K562 treated with DMSO at 1 percent for 12 hours (cell line): ENCODE results near the gene KLHL15. TPM values are rescaled to one million over a fixed set of nuclear protein-coding genes. Genes with fewer than 3 reads are reported as not detected.

ENCODE experiments used
- total RNA-seq: library from RNA; unstranded; fragments of 300-600 nt; gene quantifications from 2 replicates; pipeline ENCODE4 v1.2.3, GENCODE V29; 2022; ENCODE audit not compliant: insufficient read depth

The KLHL15 gene, protein sequence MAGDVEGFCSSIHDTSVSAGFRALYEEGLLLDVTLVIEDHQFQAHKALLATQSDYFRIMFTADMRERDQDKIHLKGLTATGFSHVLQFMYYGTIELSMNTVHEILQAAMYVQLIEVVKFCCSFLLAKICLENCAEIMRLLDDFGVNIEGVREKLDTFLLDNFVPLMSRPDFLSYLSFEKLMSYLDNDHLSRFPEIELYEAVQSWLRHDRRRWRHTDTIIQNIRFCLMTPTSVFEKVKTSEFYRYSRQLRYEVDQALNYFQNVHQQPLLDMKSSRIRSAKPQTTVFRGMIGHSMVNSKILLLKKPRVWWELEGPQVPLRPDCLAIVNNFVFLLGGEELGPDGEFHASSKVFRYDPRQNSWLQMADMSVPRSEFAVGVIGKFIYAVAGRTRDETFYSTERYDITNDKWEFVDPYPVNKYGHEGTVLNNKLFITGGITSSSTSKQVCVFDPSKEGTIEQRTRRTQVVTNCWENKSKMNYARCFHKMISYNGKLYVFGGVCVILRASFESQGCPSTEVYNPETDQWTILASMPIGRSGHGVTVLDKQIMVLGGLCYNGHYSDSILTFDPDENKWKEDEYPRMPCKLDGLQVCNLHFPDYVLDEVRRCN
- total RNA-seq, result 2.1 and 11.0 TPM in 2 replicates

DNA sequence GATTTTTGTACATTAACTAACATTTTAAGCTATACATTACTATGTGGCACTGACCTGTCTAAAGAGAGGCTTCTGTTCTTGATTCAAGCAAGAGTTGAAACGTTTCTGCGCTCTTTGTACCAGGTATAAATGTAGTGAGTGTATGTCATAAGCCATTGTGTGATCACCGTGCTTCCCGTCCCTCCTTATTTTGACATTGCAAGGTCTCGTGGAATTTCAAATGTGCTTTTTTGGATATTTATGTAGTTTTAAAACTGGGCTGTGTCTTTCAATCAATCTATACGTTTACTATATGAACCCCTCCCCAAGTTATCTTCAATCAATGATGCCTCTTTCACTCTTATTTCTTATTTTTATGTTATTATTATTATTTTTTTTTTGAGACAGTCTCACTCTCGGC lies at the start of gene KLHL15:
Gene KLHL15, minus strand, starts transcription at position 101 of the 400 bp plus-strand sequence. CDS start 20,493 bp downstream, outside the sequence.

DNA sequence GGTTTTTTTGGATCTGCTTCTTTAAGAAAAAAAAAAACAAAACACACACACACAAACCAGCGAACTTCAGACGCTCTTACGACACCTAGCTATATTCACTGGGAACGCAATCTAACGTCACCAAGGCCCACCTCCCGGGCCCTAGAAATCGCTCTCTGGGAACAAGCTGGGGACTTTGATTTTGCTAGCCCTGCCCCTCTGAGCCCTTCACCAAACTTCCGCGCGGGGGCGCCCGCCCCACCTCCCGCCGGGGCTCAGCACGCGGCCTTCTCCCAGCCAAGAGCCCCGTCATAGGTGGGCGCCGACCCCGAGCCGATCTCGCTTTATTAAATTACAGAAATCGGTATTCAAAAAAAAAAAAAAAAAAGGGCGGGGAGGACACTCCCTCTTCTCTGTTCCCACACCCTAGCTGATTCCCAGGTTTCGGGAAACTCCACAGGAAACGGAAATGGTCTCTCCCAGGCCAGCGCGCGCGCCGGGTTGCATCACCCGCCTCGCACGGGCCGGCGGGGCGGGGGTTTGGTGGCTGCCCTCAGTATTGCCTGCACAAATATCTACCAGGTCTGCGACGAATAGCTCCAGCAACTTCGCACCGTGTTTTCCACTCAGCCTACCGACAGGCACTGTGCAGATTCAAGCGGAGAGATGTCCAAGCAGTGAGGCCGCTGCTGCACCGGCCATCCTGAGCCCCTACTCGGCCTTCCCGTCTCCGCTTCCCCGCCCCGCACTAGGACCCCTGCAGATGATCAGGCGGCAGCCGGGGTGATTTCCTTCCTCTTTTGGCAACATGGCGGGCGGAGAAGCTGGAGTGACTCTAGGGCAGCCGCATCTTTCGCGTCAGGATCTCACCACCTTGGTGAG lies 27.4 kb upstream of the KLHL15 start, which contains the start of gene EIF2S3:
Gene EIF2S3, plus strand, starts transcription at position 775 of the 861 bp plus-strand sequence. Its CDS starts 13 bp downstream, at position 788.

Other genes with a start within 250 kb of the KLHL15 start
- 111 and 141 TPM in 2 replicates for gene SAT1, start 244.0 kb downstream of the KLHL15 start, total RNA-seq
- 38.3 and 49.1 TPM in 2 replicates for gene APOO, start 119.2 kb downstream of the KLHL15 start, total RNA-seq
- gene CXorf58, start 119.2 kb downstream of the KLHL15 start, total RNA-seq, result 0.56 TPM in 1 of 2 replicates, not detected in the other
- 89.5 and 259 TPM in 2 replicates for gene EIF2S3, start 27.8 kb upstream of the KLHL15 start, total RNA-seq
- 2.1 and 20.8 TPM in 2 replicates for gene ZFX, start 122.5 kb upstream of the KLHL15 start, total RNA-seq